IPS-18c (cell line): Measurements from ENCODE around the gene CDO1.

Experiments used
- H3K4me3 ChIP-seq: 2 replicates; pipeline ENCODE4 v1.7.0; 2013; ENCODE audit warnings: low read depth, mild to moderate bottlenecking, low read length, moderate library complexity; ENCODE audit not compliant: insufficient read depth
- H3K9me3 ChIP-seq: one replicate; pipeline ENCODE4 v1.6.1; 2013; ENCODE audit warnings: mild to moderate bottlenecking, low read length, moderate library complexity; ENCODE audit not compliant: control insufficient read depth, insufficient read depth

CDO1 gene

GRCh38 chr5:115766608-115767007 is 49.9 kb downstream of the CDO1 start:
- Histone ChIP-seq H3K9me3 (no peaks in the 10 kb centered on the region), H3K4me3 (no peak overlapping the region)

DNA sequence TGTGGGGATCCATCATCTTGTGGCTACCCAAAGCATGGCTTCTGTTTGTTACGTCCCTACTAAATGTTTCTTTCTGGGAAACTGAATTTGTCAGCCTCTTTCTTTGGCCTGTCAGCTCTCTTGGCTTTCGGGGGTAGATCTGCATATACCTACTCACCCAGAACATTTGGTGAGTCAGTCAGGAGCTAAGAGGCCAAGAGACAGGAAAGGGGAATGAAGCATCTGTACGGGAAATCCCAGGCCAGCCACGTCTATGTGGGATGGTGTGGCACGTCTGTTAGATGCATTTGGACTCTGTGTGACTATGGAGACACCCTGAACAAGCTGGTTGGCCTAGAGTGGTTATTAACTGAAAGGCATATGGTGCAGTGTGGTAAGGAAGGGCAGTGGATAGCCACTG is 58.1 kb downstream of the CDO1 start:
- Histone ChIP-seq H3K9me3 (no peaks in the 10 kb centered on the region), H3K4me3 (no peak overlapping the region)

- Histone ChIP-seq H3K9me3 (no peaks in the 10 kb centered on the region), H3K4me3 (no peak overlapping the region)
Measured at GRCh38 chr5:115755675-115756074, 60.8 kb downstream of the CDO1 start.
